ENCODE results near the gene ZNF710.

The ZNF710 gene

DNA sequence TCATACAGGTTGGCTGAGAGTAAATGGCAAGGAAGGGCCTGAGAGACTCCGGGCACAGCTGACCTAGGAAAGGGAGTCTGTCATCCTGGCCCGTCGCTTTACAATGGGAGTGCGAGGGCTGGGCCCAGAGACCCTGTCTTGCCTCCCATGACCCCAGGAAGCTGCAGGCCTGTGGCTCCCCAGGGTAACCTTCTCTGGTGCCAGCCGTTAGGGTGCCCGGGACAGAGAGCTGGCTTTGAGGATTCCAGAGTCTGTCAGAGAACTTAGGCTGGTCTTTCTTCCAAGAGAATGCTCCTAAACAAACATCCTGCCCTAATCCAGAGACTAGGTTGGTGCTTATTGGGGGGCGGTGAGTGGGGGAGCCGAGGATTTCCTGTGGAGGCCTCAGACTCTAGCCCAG is 18.5 kb downstream of the ZNF710 start:
- no peak for DNase-seq

DNA sequence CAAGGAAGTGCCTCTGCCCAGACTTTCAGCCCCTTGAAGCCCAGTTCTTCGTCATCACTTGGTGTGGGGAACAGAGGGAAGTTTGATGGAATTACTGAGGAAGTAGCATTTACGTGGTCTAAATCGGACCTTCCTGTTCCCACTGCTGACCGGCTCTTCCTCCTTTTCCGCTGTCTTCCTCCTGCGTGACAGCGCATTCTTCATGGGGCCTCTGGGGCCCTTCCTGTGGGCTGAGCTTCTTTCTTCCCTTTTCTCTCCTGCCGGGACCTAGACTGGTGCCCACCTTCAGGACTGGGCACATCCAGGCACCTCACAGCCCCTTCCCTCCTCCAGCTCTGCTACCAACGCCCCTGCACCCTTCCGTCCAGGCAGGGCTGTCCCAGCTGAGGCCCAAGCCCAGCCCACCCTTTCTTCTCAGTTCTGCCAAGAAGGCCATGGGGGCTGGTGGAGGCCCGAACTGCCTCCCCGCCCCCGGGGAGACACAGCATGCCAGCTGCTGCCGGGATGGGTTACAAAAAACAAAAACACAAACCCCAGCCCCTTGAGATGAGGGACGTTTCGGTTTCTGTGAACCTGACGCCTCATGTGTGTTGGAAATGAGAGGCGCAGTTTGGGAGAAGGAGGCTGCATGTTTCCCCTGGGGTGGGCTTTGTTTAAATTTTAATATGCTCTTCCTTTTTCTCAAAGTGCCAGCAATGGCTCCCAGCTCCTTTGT is 19.1 kb downstream of the ZNF710 start:
- no peak for DNase-seq

DNA sequence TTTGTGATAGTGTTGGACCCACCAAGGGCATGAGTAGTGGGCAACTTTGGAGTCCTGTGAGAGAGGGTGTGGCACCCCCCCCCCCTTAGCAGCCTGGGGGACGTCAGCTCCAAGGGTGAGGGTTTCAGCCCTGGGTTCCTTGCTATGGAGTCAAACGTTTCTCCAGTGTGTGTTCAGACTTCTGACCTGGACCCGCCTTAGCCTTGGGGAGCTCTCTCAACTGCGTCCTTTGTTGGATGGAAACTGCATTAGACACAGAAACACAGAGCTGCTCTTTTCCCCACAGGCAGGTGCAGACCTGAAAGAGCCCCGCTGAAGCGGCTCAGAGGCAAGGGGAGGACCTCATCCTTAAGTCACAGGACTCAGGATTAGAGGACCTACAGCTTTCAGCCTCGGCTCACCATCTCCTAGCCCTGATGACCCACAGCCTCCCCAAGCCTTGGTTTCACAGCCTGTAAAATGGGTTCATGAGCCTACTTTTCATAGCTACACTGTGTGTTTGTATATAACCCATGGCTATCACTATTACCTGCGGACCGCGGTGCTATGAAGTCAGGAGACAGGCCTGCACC is 19.9 kb downstream of the ZNF710 start:
- DNase-seq = no peak

DNA sequence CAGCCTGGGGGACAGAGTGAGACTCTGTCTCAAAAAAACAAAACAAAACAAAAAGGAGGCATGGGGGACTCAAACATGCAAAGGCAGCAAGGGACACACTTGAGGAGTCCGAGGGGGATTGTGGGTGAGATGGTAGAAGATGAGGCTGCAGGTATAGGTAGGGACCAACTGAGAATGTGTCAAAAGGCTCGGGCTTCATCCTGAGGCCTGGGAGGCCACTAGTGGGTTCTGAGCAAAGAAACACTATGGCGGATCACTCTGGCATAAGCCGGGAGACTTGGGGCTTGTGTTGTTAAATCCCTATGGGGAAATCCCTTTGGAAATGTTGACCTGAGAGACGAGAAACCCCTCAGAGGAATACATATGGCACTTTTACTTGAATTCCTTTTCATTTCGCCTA is 21.2 kb downstream of the ZNF710 start:
- DNase-seq = no peak

DNA sequence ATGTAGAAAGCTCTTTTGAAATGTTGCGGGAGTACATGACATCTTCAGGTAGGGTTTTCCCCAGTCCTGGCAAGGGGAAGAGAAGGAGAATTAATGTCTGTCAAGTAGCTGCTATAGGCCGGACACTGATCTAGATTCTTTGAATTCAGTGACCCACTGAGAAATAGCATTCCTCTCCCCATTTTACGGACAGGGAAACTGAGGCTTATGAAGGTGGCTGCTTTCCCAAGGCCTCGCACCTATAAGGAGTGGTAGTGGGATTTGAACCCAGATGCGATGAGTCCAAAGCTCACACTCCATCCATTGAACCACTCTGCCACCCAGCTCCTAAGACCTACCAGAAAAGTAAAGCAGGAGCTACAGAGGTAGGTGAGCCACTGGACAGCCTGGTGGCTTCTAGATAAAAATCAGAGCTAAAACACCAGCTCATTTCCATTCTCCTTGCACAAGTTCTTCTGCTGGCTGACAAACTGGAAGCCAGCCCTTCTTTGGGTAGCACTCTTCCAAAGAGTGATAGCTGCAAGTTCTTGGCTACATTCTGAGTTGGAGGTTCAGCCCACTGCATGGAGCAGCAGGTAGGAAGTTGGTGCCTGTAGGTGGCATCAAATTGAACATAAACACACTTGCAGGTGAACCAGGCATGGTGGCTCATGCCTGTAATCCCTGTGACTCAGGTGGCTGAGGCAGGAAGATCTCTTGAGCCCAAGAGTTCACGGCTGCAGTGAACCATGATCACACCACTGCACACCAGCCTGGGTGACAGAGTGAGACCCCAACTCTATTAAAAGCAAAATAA is 22.0 kb downstream of the ZNF710 start:
- DNase-seq = no peak

DNA sequence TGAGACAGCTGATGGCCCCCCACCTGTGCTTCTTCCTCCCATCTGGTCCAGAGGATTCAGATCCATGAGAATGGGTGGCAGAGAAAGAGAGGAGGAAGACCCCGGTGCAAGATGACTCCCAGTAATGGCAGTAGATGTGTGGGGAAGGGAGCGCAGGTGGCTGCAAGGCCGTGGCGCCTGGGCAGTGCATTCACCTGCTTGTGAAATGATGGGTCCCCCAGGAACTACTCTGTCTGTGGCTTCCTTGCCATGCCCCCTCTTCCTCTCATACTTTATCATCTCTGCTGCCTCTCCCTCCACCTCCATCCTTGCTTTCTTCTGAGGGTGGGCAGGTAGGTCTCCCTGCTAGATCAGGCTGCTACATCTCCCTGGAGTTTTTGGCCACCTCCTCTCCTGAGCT is 23.3 kb downstream of the ZNF710 start:
- no peak for DNase-seq

DNA sequence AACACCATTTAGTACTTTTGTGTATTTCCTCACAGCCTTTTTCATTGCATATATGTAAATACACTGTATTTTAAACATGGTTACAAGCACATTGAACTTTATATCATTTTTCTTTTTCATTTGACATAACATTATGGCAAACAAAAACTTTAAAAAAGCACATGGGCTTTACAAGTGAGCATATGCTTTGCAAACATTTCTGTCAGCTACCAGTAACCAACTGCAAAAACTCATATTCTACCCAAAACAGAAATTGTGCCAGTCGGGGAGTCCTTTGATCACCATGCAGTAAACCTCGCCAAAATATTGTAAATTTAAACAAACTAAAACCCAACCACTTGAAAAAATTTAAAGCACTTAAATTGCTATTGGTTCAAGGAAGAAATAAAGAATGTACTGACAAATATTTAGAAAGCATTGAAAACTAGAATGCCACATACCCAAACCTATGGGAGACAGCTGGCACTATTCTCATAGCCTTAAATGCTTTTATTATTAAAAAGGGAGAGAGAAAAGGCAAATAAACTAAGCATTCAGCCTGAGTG is 24.4 kb downstream of the ZNF710 start:
- DNase-seq = no peak

DNA sequence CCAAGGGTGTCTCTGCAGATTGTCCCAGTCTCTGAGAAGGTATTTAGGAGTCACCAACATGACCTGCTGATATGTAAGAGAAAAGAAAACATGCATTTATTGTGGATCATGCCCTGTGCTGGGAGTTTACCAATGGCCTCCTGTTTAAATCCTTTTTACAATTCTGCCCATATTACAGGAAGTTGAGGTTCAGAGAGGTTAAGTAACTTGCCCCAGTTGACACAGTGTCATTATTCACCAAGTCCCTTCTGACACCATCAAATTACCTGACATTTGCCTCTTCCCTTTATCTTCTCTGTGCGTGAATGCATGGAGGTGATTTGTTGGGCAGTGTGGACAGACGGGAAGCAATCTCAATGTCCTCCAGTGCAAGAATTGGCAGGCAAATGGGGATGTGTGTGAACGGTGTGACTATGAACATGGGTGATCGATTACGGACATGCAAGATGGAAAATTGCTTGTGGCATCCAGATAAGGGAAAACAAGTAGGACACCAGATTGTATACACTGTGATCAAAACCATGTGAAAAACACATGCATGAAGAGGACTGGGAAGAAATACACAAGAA is 27.3 kb downstream of the ZNF710 start:
- no peak for DNase-seq

DNA sequence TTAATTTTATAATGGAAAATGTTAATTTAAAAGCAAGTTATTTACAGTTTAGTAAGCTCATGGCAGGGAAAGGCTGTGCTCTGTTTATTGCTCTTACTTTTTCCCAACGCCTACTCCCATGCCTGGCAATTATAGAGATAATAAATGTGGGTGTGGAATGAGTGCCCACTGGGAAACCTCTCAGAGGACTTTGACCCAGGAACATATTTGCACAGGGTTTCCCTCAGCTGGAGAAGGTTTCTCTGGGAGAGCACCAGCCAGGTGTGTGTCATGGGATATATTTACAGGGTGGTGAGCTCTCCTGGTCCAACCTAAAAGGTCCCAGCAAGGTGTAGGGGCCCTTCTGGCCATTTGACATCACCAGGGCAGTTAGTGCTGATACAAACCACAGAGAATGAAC is 27.9 kb downstream of the ZNF710 start:
- DNase-seq = no peak

DNA sequence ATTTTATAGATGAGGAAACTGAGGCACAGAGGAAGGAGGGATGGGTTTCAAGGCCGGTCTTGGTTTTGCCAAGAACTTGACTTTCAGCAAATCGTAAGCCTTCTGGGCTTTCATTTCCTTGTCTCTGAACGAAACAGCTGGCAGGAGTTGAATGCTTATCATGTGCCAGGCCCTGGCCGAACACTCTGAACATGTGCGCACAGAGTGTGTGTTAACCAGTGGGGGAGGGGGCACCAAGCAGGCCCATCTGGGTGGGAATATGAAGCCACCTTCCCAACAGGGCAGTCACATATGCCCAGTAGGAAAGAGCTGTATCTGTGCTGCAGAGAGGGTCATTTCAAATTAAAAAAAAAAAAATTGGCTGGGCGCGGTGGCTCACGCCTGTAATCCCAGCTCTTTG is 29.3 kb downstream of the ZNF710 start:
- DNase-seq = no peak

DNA sequence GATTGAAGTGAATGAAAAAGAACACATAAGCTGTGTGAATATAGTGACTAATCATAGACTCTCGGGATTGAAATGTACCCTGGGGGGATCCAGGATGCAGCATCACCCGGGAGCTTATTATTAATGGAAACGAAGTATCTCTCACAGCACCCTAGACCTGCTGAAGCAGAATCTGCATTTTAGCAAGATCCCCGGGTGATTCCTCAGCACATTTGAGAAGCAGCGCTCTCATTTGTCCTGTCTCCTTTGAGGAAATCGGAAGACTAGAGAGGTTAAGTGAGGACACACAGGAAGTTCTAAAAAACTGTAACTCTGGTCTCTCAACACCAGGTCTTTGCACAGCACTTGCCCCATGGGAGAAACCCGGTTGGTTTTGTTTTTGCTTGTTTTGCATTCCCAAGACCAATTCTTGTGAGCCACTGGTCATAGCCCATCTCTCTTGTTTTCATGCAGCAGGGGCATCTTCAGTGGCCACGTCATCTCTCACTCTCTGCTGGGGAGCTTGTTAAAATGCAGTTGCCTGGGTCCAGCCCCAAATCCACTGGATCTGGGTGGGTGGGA is 30.2 kb downstream of the ZNF710 start:
- DNase-seq = no peak

DNA sequence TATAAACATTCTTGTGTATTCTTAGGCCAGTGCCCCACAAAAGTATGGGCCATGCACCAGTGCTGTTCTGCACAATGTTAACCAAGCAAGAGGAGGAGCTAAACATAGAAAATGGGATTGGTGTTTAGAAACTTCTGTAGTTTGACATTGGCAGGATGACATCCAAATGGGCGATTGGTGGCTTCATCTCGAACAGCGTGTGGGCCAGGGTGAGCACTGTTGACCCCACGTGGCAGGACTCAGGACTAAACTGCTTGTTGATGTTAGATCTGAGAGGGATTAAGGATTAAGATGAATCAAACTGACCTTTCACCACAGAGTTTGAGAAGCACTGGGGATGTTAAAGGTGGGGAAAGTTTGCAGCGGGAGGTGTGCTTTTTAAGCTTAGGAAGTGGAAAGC is 31.9 kb downstream of the ZNF710 start:
- no peak for DNase-seq

DNA sequence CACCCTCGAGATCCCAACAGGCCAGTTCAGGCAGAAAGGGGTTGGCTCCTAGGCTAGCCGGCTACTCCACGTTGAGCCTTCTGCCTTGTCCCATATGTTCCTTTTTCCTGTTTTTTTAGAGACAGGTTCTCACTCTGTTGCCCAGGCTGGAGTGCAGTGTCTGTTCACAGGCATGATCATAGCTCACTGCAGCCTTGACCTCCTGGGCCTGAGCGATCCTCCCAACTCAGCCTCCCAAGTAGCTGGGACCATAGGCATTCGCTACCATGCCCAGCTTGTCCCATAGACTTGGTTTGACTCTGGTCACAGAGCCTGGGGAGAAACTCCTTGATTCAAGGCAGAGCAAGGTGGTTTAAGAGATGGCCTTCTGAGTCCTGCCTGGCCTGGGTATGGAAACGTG is 32.3 kb downstream of the ZNF710 start:
- DNase-seq = no peak

DNA sequence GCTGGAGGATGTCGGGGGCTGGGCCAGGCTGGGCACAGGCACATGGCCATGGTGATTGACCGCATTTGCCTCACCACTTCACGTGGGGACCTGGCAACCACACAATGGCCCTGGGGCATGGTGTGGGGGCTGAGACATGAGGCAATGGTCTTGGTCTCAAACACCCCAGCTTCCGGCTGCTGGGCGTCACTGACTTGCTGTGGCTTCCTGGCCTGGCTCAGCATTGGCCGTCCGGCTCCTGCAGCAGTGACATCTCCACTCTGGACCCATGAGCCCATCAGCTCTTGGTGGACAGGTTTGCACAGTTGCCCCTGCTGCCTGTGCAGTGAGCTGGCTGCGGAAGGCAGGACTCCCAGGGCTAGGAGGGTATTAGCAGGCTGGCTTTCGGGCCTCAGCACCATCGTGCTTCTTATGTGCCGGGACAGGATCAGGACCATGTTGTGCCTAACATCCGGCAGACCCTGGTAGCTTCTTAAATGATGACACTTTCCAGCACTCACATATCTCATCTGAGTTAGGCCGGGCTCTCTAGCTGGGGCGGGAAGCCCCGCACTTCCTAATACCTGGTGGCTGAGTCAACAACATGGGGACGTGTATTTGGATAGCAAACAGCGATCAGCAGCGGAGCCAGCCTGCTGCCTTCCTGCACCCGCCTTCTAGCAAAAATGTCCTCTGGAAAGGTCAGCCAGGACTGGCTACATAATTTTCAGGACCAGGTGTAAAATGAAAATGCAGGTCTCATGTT is 34.1 kb downstream of the ZNF710 start:
- no peak for DNase-seq

DNA sequence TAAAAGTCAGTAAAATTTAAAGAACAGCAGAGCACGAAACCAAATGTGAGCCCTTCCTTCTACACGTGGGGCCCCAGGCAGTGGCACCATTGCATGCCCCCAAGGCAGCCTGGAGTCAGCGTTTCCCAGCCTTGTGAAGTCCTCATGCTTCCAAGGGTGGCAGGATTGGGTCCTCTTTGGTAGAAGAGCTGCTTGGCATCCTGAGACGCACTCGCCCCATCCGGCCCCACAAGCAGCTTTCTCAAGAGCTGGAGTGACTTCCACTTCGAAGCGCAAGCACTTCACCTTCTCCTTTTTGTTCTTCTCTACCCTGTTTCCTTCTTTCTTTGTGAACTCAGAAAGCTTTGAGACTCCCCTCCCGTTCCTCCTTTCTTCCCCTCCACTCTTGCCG is 34.7 kb downstream of the ZNF710 start:
- no peak for DNase-seq

DNA sequence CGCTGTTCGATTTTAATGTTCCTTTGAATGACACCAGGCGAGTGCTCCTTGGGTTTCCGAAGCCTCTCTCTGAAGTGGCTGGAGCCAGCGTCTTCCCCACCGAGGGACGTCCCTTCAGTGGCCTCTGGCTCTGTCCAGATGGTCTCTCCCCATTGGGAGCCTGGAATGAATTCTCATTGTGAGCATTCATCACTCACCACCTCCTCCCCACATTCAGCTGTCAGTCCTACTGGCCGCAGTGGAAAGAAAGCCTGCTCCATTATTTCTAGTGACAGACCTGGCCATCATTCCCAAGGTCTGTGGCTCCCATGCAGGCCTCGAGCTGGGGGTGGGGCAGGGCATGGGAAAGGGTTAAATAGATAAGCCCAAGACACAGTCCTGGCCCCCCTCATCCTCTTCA is 35.2 kb downstream of the ZNF710 start:
- no peak for DNase-seq

DNA sequence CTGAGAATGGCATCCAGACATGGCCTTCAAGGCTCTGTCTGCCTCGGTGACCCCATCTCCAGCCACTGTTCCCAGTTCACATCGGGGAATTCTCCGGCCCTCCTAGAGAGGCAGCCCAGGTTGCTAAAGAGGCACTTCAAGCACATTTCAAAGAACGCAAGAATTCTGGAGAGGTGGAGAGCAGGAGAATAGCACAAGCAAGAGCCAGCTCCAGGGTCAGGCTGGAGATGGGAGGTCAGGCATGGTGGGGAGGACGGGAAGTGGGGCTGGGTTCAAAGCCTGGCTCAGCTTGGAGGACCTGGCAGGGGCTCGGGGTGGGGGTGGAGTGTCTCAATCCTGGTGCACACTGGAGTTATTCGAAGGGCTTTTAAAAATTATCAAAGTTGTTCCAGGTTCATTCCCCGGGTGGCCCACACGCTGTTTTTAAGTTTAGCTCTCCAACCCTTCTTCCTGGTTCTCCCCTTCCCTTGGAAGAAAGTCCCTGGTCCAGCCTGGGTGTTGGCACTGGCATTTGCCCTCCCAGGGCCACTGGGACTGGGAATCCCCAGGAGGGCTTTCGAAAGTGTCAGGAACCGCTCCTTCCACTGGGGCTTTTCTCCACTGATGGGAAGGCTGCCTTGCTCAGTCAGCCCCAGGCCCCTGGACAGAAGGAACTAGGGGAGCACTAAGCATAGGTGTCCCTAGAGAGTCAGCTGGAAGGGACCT is 35.8 kb downstream of the ZNF710 start:
- DNase-seq = no peak

DNA sequence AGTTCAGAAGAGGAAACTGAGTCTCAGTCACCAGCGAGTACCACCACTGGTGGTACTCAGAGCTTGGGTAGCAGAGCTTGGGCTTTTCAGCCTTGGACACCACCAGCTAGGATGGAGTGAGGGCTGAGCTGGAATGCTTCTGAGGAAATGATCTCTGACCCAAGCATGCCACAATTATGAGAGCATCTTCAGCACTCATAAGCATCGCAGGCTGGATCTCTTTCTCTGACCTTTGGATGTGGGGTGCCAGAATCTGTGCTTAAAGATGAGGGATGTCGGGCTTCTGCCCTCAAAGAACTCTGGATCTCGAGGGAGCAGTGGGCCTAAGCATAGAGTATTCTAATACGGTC is 36.4 kb downstream of the ZNF710 start:
- no peak for DNase-seq

DNA sequence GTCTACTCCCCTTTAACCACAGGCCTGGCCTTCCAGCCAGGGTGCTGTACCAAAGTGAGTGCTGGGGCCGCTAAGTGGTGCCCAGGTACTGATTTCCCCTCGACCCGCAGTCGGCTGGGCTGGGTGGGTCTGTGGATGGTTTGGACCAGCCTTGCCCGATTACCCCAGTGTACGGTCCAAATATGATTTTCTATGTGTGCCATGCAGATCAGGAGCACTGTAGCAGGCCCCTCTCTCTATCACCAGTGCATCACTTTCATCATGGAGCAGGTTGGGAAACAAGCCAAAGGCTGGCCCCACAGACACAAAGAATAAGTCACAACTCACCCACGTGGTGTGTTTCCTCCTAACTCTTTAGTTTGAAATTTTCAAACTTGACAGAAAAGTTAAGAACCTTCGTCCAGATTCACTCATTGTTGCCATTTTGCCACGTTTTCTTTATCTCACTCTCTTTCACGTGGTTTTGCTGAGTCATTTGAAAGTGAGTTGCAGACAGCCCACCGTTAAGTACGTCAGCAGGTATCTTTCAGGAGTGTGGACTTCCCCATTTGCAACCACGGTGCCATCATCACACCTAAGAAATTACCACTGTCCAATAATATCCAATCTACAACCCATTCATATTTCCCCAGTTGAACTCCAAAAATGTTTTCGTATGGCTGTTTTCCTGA is 37.0 kb downstream of the ZNF710 start:
- peak; percentile 65 for DNase-seq

DNA sequence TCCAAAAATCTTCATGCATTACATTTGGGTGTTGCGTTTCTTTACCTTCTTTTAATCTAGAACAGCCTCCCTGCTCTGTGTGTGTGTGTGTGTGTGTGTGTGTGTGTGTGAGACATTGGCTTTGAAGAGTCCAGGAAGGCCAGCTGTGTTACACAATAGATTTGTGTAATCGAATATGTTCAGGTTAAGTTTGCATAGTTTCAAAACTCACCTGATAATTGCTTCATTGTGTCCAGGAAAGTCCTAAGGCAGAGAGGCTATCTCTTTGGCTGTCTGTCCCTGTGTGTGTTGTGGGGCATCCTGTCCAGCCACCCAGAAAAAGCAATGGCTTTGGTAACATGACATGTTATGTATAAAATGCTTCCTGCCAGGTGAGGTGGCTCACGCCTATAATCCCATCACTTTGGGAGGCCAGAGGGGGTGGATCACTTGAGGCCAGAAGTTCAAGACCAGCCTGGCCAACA is 37.5 kb downstream of the ZNF710 start:
- DNase-seq = no peak

DNA sequence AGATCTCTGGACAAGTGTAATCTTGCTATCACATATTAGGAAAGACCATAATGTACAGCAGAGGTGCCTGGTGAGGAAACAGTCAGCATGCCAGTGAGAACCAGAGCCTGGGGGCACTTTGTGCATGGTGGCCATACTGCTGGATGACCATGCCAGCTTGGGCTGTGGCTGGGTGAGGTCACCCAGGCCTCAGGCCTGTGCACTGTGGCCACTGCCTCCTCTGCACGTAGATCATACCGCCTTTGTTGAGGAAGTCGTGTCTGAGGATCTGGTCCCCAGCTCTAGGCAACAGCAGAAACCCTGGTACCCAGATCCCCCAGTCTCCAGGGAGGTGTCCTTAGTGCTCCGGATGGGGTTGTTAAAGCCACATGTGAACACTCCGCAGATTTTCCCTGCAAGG is 38.9 kb downstream of the ZNF710 start:
- DNase-seq = no peak
